Effector memory CD4-positive, alpha-beta T cell (primary cell): ENCODE results near the gene SLC30A4.
"Not testable (repeated sequence)": the region's sequence is repeated elsewhere in the genome, so short reads cannot be mapped to it uniquely, and the experiment has no call there.

Source experiments
- DNase-seq, 3 donors: peaks; one replicate each; pipeline ENCODE4 v3.0.0-alpha.2; 2020
- H3K27ac ChIP-seq: 2 replicates; pipeline ENCODE4 v1.7.0; 2013; ENCODE audit warnings: mild to moderate bottlenecking, low read length, moderate library complexity; ENCODE audit not compliant: insufficient read depth, poor library complexity, severe bottlenecking
- H3K27me3 ChIP-seq: replicated peaks from 2 replicates; pipeline ENCODE4 v1.7.0; 2013; ENCODE audit warnings: mild to moderate bottlenecking, low read length; ENCODE audit not compliant: insufficient read depth, control insufficient read depth, poor library complexity, severe bottlenecking
- H3K36me3 ChIP-seq: 2 replicates; pipeline ENCODE4 v1.7.0; 2013; ENCODE audit warnings: mild to moderate bottlenecking, low read length, moderate library complexity; ENCODE audit not compliant: control insufficient read depth, insufficient read depth
- H3K4me1 ChIP-seq: 2 replicates; pipeline ENCODE4 v1.7.0; 2013; ENCODE audit warnings: low read length, mild to moderate bottlenecking; ENCODE audit not compliant: control insufficient read depth, insufficient read depth, poor library complexity, severe bottlenecking
- H3K4me3 ChIP-seq: 2 replicates; pipeline ENCODE4 v1.7.0; 2013; ENCODE audit warnings: low read length, low read depth, mild to moderate bottlenecking; ENCODE audit not compliant: insufficient read depth, poor library complexity, severe bottlenecking
- H3K9me3 ChIP-seq: 2 replicates; pipeline ENCODE4 v1.7.0; 2013; ENCODE audit warnings: mild to moderate bottlenecking, low read length, moderate library complexity; ENCODE audit not compliant: control insufficient read depth

Gene SLC30A4

GRCh38 chr15:45540531-45540930, 18.0 kb upstream of the SLC30A4 start:
- Histone ChIP-seq H3K36me3 (no peaks in the 10 kb centered on the region), H3K27ac (no peak overlapping the region), H3K27me3 (no peaks in the 10 kb centered on the region), H3K9me3 (no peaks in the 10 kb centered on the region), H3K4me1 (no peaks in the 10 kb centered on the region), H3K4me3 (no peak overlapping the region)
- DNase-seq = no peak

- Histone ChIP-seq H3K4me1 (no peaks in the 10 kb centered on the region), H3K27ac (no peak overlapping the region)
Measured at GRCh38 chr15:45539680-45540079, 17.1 kb upstream of the SLC30A4 start.

DNA sequence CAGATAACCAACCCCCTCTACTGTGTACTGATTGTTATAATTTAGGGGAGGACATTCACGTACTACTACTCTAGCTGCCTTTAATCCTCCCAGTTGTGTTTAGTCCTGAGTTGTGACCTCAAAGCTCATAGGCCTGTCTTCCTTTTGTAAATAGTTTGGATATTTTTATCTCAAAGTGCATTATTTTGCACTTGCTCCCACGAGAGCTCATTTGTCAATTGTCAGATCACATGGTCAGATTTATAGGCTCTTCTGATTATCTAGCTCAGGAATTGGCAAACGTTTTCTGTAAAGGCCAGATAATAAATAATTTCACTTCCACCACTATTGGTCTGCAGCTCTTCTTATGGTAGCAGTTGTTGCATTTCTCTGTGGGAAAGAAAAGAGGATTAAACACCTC, 14.4 kb upstream of the SLC30A4 start:
- no peaks in the 10 kb centered on the region for H3K27me3 ChIP-seq
- H3K9me3 ChIP-seq = no peaks in the 10 kb centered on the region
- no peaks in the 10 kb centered on the region for H3K4me1 ChIP-seq
- no peaks in the 10 kb centered on the region for H3K36me3 ChIP-seq
- DNase-seq = no peak
- H3K4me3 ChIP-seq = no peak overlapping the region
- no peak overlapping the region for H3K27ac ChIP-seq

More at GRCh38 chr15:45539680-45540079, 17.1 kb upstream of the SLC30A4 start:
- Histone ChIP-seq H3K9me3 (no peaks in the 10 kb centered on the region), H3K36me3 (no peaks in the 10 kb centered on the region), H3K27me3 (no peaks in the 10 kb centered on the region), H3K4me3 (no peak overlapping the region)
- no peak for DNase-seq

DNA sequence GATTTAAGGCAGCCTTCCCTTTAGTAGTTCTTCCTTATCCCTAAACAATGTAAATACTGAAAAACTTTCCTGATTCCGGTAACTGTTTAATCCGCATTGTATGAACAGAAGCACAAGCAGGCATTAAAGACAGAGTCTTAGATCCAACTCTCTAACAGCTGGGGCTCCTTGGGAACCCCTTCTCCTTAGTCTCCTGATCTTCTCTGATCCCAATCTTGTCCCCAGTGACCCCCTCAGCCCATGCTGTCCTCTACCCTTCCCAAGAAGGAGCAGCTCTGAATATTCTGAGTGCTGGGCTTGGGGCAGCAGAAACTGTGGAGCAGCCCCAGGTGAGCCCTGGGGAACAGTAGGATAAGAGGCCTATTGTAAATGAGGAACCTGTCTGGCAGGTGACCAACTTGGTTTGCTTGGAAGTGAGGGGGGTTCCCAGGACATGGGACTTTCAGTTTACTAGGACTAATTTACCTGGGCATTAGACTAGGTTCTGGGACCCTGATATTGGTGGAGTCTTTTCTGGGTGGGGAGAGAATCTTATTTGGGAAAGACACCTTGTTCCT, 13.0 kb upstream of the SLC30A4 start:
- Histone ChIP-seq H3K4me3 (no peak overlapping the region), H3K36me3 (no peaks in the 10 kb centered on the region), H3K27me3 (no peaks in the 10 kb centered on the region), H3K9me3 (no peaks in the 10 kb centered on the region), H3K4me1 (no peaks in the 10 kb centered on the region), H3K27ac (no peak overlapping the region)
- no peak for DNase-seq

DNA sequence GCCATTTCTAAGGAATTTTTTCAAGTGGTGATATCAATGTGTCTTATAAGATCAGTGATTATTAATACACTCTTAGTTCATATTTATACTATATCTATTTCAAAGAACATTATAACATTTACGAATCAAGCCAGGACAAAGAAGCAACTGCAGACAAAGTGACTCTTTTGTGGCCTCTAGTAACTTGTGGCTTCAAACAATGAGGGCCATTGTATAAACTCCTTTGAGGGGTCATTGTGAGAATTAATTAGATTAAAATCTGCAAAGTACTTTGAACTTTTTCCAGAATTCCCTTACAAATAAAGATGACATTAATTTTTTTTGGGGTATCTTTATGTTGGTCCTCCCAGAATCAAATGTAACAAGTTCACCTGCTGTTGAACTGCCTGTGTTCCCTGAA, 12.3 kb upstream of the SLC30A4 start:
- no peaks in the 10 kb centered on the region for H3K4me1 ChIP-seq
- DNase-seq = no peak
- no peaks in the 10 kb centered on the region for H3K27me3 ChIP-seq
- H3K4me3 ChIP-seq = no peak overlapping the region
- H3K36me3 ChIP-seq = no peaks in the 10 kb centered on the region
- H3K9me3 ChIP-seq = no peaks in the 10 kb centered on the region
- no peak overlapping the region for H3K27ac ChIP-seq

DNA sequence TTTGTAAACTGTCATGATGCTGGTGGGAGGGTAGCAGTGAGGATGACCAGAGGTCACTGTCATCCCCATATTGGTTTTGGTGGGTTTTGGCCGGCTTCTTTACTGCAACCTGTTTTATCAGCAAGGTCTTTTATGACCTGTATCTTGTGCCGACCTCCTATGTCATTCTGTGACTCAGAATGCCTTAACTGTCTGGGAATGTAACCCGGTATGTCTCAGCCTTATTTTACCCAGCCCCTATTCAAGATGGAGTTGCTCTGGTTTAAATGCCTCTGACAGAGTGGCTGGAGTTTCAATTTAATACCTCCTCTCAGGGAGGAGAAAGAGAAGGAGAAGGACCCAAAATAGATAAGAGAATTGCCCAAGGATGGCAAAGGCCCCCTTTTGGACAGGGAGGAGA, 10.3 kb upstream of the SLC30A4 start:
- not testable (repeated sequence) for H3K27ac ChIP-seq, H3K4me3 ChIP-seq, H3K36me3 ChIP-seq, H3K9me3 ChIP-seq, DNase-seq, H3K27me3 ChIP-seq, H3K4me1 ChIP-seq

GRCh38 chr15:45529613-45530012, 7.1 kb upstream of the SLC30A4 start:
- Histone ChIP-seq H3K4me3 (no peak overlapping the region), H3K9me3 (no peaks in the 10 kb centered on the region), H3K4me1 (no peaks in the 10 kb centered on the region), H3K27me3 (no peaks in the 10 kb centered on the region), H3K27ac (no peak overlapping the region), H3K36me3 (no peaks in the 10 kb centered on the region)
- DNase-seq = no peak

DNA sequence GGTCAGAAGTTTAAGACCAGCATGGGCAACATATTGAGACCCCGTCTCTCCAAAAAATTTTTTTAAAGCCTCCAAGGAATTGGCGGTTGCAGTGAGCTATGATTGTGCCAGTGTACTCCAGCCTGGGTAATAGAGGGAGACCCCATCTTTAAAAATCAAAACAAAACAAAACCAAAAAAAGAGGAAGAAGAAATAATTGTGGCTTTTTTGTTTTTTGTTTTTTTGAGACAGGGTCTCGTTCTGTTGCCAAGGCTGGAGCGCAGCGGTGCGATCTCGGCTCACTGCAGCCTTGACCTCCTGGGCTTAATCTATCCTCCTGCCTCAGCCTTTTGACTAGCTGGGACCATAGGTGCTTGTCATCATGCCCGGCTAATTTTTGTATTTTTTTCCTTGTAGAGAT, 4.5 kb upstream of the SLC30A4 start:
- H3K4me1 ChIP-seq = no peaks in the 10 kb centered on the region
- H3K27ac ChIP-seq = no peak overlapping the region
- DNase-seq = no peak
- H3K4me3 ChIP-seq = no peak overlapping the region
- H3K27me3 ChIP-seq = no peaks in the 10 kb centered on the region
- no peaks in the 10 kb centered on the region for H3K36me3 ChIP-seq
- no peaks in the 10 kb centered on the region for H3K9me3 ChIP-seq

DNA sequence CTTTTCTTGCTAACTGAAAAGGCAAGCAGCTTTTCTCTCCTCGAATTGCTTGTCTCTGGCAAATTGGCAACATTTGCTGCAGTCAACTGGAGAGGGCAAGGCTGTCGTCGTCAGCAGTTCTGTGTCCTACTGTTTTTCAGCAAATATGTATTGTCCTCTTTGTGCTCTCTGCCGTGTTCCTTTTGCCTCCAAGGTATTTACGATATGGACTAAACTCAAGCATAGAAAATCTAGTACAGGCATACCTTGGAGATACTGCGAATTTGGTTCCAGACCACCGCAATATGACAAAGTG, 558 bp upstream of the SLC30A4 start:
- Histone ChIP-seq H3K9me3 (no peaks in the 10 kb centered on the region), H3K4me1 (no peaks in the 10 kb centered on the region), H3K4me3 (peak overlapping the region; percentile 89), H3K36me3 (no peaks in the 10 kb centered on the region), H3K27ac (no peak overlapping the region), H3K27me3 (no peaks in the 10 kb centered on the region)
- DNase-seq = no peak

DNA sequence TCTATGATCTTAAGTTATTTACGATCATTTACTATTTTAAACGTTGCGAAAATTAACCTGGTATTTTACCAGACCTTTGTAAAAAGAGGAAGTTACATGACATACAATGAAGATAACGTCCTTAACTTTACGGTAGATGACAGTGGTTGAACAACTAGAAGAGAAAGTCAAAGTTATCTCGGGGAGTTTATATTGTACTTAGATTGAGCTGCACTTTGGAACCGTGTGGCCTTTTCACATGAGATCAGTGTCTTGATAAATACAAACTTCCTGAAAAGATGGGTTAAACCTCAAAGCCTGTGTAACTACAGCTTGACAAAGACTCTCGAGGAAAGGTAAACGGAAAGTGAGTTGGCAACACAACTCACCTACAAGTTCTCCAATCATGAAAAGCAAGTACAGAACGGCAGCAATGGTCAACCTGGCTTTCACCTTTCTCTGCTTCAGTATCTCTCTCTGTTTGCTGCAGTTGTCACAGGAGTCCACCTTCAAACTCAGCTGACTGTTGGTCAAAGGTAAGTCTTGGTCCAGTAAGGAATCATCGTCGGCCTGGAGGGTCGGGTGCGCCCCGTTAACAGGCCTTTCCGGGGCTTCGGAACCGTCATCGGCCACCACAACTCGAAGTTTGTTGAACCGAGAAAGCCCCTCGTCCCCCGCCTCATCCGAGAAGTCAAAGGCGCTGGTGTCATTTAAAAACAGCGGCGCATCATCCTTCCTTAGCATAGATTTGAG, 793 bp downstream of the SLC30A4 start:
- no peak for DNase-seq
- Histone ChIP-seq H3K9me3 (no peaks in the 10 kb centered on the region), H3K4me3 (peak overlapping the region; percentile 89), H3K36me3 (no peaks in the 10 kb centered on the region), H3K27ac (peak overlapping the region; percentile 58), H3K4me1 (no peaks in the 10 kb centered on the region), H3K27me3 (no peaks in the 10 kb centered on the region)
